ENCODE data around the gene AFF3. TPM values are rescaled to one million over a fixed set of nuclear protein-coding genes. Genes with fewer than 3 reads are reported as not detected.

The AFF3 gene
- total and polyA plus RNA-seq, 2 donors (not counting 3 experiments of a cell fraction or from before 2014, with no cell fraction given), result 0.06 to 0.07 TPM

DNA sequence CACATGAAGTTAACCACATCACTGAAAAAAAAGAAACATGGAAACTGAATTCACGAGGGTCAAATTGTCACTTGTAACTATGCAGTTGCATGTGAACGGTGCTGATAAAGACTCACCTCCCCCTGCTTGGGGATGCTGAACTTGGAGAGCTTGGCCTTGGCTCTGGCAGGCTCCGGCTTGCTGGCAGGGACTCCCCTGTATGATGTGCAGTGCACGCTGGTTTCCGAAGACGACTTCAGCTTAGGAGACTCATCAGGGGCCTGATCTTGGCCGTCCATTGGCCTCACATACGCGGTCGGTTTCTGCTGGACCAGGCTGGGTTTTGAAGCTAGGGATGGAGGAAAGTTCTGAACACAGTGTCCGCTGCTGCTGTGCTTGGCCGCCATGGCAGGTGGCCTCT lies 135.9 kb downstream of the AFF3 start:
- dilution Hi-C loops (cut with MboI; ENCODE audit: extremely low pct_ligation_motif_present, low sequenced_read_pairs), result no loop called here
- no peak for DNase-seq (ENCODE audit: low read depth, low spot score)
- TF ChIP-seq MYC (IDR thresholded peaks at IDR 0.05; ENCODE audit: low read depth, low read length), result no peak
- no peak for TF ChIP-seq POLR2A (IDR thresholded peaks at IDR 0.05; ENCODE audit: low read depth, low read length)
- H3K9me3 ChIP-seq (replicated peaks; ENCODE audit: control insufficient read depth, insufficient read depth, low read length), result no peaks in the 10 kb centered on the region
- FAIRE-seq, result no peak
- H3K27ac ChIP-seq (ENCODE audit: insufficient read depth, low read depth, low read length), result no peak overlapping the region
- H3K4me2 ChIP-seq (ENCODE audit: insufficient read depth, low read length), result no peak overlapping the region
- POLR2A ChIA-PET, result no interaction called here
- no peaks in the 10 kb centered on the region for H3K36me3 ChIP-seq (ENCODE audit: control insufficient read depth in 2 of 2, extremely low read depth in 1 of 2, insufficient read depth in 2 of 2, low read length in 2 of 2)
- peaks cover 3% of the 10 kb centered on the region for H3K4me1 ChIP-seq (ENCODE audit: control insufficient read depth, extremely low read depth, insufficient read depth, low read length)
- H3K27me3 ChIP-seq (ENCODE audit: control insufficient read depth in 2 of 2, insufficient read depth in 2 of 2, low read length in 2 of 2), result peaks cover 0 to 1% of the 10 kb centered on the region in 2 experiments
- no peak overlapping the region for H2AFZ ChIP-seq (ENCODE audit: low read depth, low read length)
- H3K9ac ChIP-seq (replicated peaks; ENCODE audit: extremely low read depth, insufficient read depth, low read length), result no peak overlapping the region
- intact Hi-C loops (cut with micrococcal nuclease), result no loop called here
- H3K4me3 ChIP-seq (replicated peaks in 1 of 3; ENCODE audit: insufficient read depth in 1 of 3, low read depth in 1 of 3, low read length in 3 of 3), result no peak overlapping the region
- no peaks in the 10 kb centered on the region for H4K20me1 ChIP-seq (replicated peaks; ENCODE audit: control insufficient read depth, extremely low read depth, insufficient read depth, low read length)
- H3K79me2 ChIP-seq (ENCODE audit: control insufficient read depth, insufficient read depth, low read length), result no peaks in the 10 kb centered on the region
- no TSS peak for BruUV-seq (replicated peaks)
- CTCF ChIA-PET, result no interaction called here
- H3K9me1 ChIP-seq (replicated peaks; ENCODE audit: control insufficient read depth, extremely low read depth, insufficient read depth, low read length), result no peaks in the 10 kb centered on the region

DNA sequence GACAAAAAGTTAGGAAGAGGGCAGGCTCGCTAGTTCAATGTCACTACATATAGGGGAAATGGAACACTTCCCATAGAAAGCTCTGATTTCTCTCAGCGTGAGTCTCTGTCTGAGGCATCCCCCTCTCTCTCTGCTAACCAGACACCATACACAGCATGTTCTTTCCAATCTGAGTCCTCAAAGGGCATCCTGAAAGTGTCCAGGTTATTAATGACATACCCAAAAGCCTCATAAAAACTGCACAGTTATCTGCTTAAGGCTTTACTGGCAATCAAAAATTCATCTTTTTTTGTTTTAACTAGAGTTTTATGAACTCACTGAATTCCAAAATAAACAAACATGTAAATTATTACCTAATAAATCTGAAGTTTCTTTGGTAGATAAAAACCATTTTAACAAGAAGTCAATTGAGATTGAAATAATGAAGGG lies 137.4 kb downstream of the AFF3 start:
- CTCF ChIA-PET, result interaction anchor here (1.1 to 1.5 kb wide), 2 partner anchors 21 to 186 kb away, joined by 3 to 4 read pairs; no protein-coding TSS in a partner anchor
- H3K79me2 ChIP-seq (ENCODE audit: control insufficient read depth, insufficient read depth, low read length), result no peaks in the 10 kb centered on the region
- no peaks in the 10 kb centered on the region for H3K9me1 ChIP-seq (replicated peaks; ENCODE audit: control insufficient read depth, extremely low read depth, insufficient read depth, low read length)
- no peaks in the 10 kb centered on the region for H3K36me3 ChIP-seq (ENCODE audit: control insufficient read depth in 2 of 2, extremely low read depth in 1 of 2, insufficient read depth in 2 of 2, low read length in 2 of 2)
- BruUV-seq (replicated peaks), result no TSS peak
- dilution Hi-C loops (cut with MboI; ENCODE audit: extremely low pct_ligation_motif_present, low sequenced_read_pairs), result no loop called here
- H3K27ac ChIP-seq (ENCODE audit: insufficient read depth, low read depth, low read length), result no peak overlapping the region
- no peaks in the 10 kb centered on the region for H4K20me1 ChIP-seq (replicated peaks; ENCODE audit: control insufficient read depth, extremely low read depth, insufficient read depth, low read length)
- intact Hi-C loops (cut with micrococcal nuclease), result no loop called here
- POLR2A ChIA-PET, result no interaction called here
- no peak overlapping the region for H2AFZ ChIP-seq (ENCODE audit: low read depth, low read length)
- H3K9me3 ChIP-seq (replicated peaks; ENCODE audit: control insufficient read depth, insufficient read depth, low read length), result no peaks in the 10 kb centered on the region
- FAIRE-seq (no peak), DNase-seq (ENCODE audit: low read depth, low spot score) (no peak)
- H3K4me1 ChIP-seq (ENCODE audit: control insufficient read depth, extremely low read depth, insufficient read depth, low read length), result peaks cover 3% of the 10 kb centered on the region
- H3K27me3 ChIP-seq (ENCODE audit: control insufficient read depth in 2 of 2, insufficient read depth in 2 of 2, low read length in 2 of 2), result peaks cover 0 to 1% of the 10 kb centered on the region in 2 experiments
- H3K9ac ChIP-seq (replicated peaks; ENCODE audit: extremely low read depth, insufficient read depth, low read length), result no peak overlapping the region
- no peak overlapping the region for H3K4me2 ChIP-seq (ENCODE audit: insufficient read depth, low read length)
- no peak overlapping the region for H3K4me3 ChIP-seq (replicated peaks in 1 of 3; ENCODE audit: insufficient read depth in 1 of 3, low read depth in 1 of 3, low read length in 3 of 3)
- TF ChIP-seq POLR2AphosphoS5 (IDR thresholded peaks at IDR 0.05; ENCODE audit: insufficient read depth, low read depth, low read length) (no peak), FOS (IDR thresholded peaks at IDR 0.05; ENCODE audit: borderline replicate concordance, insufficient read depth, low read length) (no peak)
